HG02610 (cell line): Measurements from ENCODE around the gene URB2.
"Not testable (repeated sequence)": the region's sequence is repeated elsewhere in the genome, so short reads cannot be mapped to it uniquely, and the experiment has no call there.

Source experiments
- ATAC-seq: cut with Tn5 transposase; IDR thresholded peaks from one replicate; pipeline ENCODE4 v1.9.1; 2021; ENCODE audit warnings: mild to moderate bottlenecking, moderate library complexity; ENCODE audit not compliant: unreplicated experiment

Gene URB2

GRCh38 chr1:229613938-229614337 lies 12.1 kb upstream of the URB2 start:
- no peak for ATAC-seq

GRCh38 chr1:229614701-229615100 lies 11.3 kb upstream of the URB2 start:
- no peak for ATAC-seq

GRCh38 chr1:229617351-229618100 lies 8.5 kb upstream of the URB2 start:
- no peak for ATAC-seq

- ATAC-seq = no peak
These were observed 7.0 kb upstream of the URB2 start for GRCh38 chr1:229619002-229619401.

- no peak for ATAC-seq
These were observed 6.4 kb upstream of the URB2 start for GRCh38 chr1:229619614-229620013.

GRCh38 chr1:229620876-229621275 lies 5.2 kb upstream of the URB2 start:
- no peak for ATAC-seq

- no peak for ATAC-seq
These were observed 4.4 kb upstream of the URB2 start for GRCh38 chr1:229621663-229622062.

GRCh38 chr1:229622641-229623120 lies 3.4 kb upstream of the URB2 start:
- not testable (repeated sequence) for ATAC-seq

GRCh38 chr1:229623225-229623624 lies 2.8 kb upstream of the URB2 start:
- no peak for ATAC-seq

- no peak for ATAC-seq
These were observed 2.2 kb upstream of the URB2 start for GRCh38 chr1:229623838-229624237.

- ATAC-seq = no peak
These were observed 1.5 kb upstream of the URB2 start for GRCh38 chr1:229624521-229625070.

- ATAC-seq = peak; percentile 35
These were observed 754 bp upstream of the URB2 start for GRCh38 chr1:229625071-229625914.

GRCh38 chr1:229627003-229627402 lies 956 bp downstream of the URB2 start:
- no peak for ATAC-seq

GRCh38 chr1:229629261-229629660 lies 3.2 kb downstream of the URB2 start:
- no peak for ATAC-seq

GRCh38 chr1:229631148-229631547 lies 5.1 kb downstream of the URB2 start:
- ATAC-seq = no peak

GRCh38 chr1:229631966-229632365 lies 5.9 kb downstream of the URB2 start:
- no peak for ATAC-seq

- no peak for ATAC-seq
These were observed 10.0 kb downstream of the URB2 start for GRCh38 chr1:229636042-229636441.

- no peak for ATAC-seq
These were observed 11.7 kb downstream of the URB2 start for GRCh38 chr1:229637746-229638145.

- no peak for ATAC-seq
These were observed 14.4 kb downstream of the URB2 start for GRCh38 chr1:229640455-229640854.

GRCh38 chr1:229641306-229641705 lies 15.3 kb downstream of the URB2 start:
- no peak for ATAC-seq

- no peak for ATAC-seq
These were observed 16.3 kb downstream of the URB2 start for GRCh38 chr1:229642376-229642775.

GRCh38 chr1:229642970-229643369 lies 16.9 kb downstream of the URB2 start:
- ATAC-seq = no peak
